Measurements from ENCODE around the gene CD101. TPM values are rescaled to one million over a fixed set of nuclear protein-coding genes. Genes with fewer than 3 reads are reported as not detected.

CD101 gene
- total RNA-seq, 1 experiment from 2014 or later = 1.2 TPM

DNA sequence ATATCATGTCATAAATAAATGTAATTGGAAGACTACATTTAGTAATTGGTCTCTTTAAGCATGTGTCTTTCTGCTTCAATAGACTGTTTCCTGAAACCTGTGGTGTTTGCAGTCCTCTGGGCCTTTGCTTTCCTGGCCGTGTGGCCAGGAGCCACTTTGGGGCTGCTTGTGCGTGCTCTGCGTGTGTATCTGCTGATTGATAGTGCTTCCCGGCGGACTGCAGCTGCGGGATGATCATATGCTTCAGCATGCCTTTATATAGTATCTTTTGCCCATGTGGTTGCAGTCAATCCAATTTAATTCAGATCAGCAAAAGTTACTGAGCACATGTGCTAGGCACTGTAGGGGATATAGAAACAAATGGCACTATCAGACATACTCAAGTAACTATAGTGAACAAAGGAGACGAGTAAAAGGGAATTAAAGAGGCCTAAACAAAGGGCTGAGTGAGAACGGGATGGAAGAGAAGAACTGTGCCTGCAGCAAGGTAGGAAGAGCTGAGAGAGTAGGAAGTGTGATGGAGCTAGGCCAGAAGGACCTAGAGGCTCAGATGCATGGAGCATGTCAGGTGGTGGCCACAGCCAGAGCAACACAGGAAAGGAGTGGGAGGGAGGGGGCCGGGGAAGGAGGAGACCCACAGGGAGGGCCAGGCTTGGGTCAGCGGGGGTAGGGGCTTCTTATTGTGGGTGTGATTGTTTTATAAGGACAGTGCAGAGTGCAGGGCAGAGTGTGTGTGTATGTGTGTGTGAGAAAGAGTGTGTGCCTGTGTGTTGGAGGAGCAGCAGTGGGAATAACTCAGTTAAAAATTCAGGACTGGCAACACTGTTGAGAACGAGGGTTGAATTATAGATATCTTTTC lies 31.4 kb downstream of the CD101 start:
- Histone ChIP-seq H3K4me3 (replicated peaks in 1 of 2; ENCODE audit: low read depth in 1 of 2, low read length in 2 of 2) (no peak overlapping the region), H3K4me2 (ENCODE audit: low read length) (no peak overlapping the region), H3K9me3 (ENCODE audit: control insufficient read depth in 1 of 2, insufficient read depth in 1 of 2, low read depth in 1 of 2, low read length in 2 of 2) (no peaks in the 10 kb centered on the region), H3K9ac (ENCODE audit: low read length) (no peak overlapping the region), H4K20me1 (ENCODE audit: insufficient read depth) (no peaks in the 10 kb centered on the region), H3K4me1 (ENCODE audit: control insufficient read depth in 1 of 2, insufficient read depth in 2 of 2, low read length in 2 of 2) (no peaks in the 10 kb centered on the region), H2AFZ (ENCODE audit: low read depth, low read length, poor library complexity, severe bottlenecking) (no peak overlapping the region), H3K27ac (ENCODE audit: low read depth, low read length) (no peak overlapping the region), H3K9me2 (ENCODE audit: insufficient read depth) (no peaks in the 10 kb centered on the region), H3K27me3 (ENCODE audit: insufficient read depth, low read length) (no peaks in the 10 kb centered on the region), H3K36me3 (ENCODE audit: control insufficient read depth in 1 of 2, insufficient read depth in 2 of 2, low read length in 2 of 2) (no peaks in the 10 kb centered on the region), H3K79me2 (ENCODE audit: insufficient read depth, low read length) (no peaks in the 10 kb centered on the region)
- RAD21 ChIA-PET (ENCODE audit: low non-redundant PET in 1 of 2, low total read pairs in 2 of 2, uncharacterized antibody in 2 of 2, unreplicated experiment in 2 of 2) = no interaction called here
- no peak for ATAC-seq
- intact Hi-C loops (cut with micrococcal nuclease) = no loop called here
- DNase-seq (ENCODE audit: low read depth, low spot score) = no peak
- BruUV-seq (replicated peaks) = no TSS peak
- POLR2A ChIA-PET = no interaction called here
- CTCF ChIA-PET = no interaction called here
- no peak for TF ChIP-seq ZFX (IDR thresholded peaks at IDR 0.05)
- TF ChIP-seq ELF1 (IDR thresholded peaks at IDR 0.05; ENCODE audit: borderline replicate concordance, low read depth) = no peak
- no peak for TF ChIP-seq CEBPB (IDR thresholded peaks at IDR 0.05; ENCODE audit: low read depth)
- TF ChIP-seq, protein P1, sequence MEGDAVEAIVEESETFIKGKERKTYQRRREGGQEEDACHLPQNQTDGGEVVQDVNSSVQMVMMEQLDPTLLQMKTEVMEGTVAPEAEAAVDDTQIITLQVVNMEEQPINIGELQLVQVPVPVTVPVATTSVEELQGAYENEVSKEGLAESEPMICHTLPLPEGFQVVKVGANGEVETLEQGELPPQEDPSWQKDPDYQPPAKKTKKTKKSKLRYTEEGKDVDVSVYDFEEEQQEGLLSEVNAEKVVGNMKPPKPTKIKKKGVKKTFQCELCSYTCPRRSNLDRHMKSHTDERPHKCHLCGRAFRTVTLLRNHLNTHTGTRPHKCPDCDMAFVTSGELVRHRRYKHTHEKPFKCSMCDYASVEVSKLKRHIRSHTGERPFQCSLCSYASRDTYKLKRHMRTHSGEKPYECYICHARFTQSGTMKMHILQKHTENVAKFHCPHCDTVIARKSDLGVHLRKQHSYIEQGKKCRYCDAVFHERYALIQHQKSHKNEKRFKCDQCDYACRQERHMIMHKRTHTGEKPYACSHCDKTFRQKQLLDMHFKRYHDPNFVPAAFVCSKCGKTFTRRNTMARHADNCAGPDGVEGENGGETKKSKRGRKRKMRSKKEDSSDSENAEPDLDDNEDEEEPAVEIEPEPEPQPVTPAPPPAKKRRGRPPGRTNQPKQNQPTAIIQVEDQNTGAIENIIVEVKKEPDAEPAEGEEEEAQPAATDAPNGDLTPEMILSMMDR (IDR thresholded peaks at IDR 0.05 in 2 of 3, conservative IDR thresholded peaks at IDR 0.05 in 1 of 3; ENCODE audit: borderline replicate concordance in 1 of 3, insufficient read depth in 1 of 3, low read depth in 2 of 3, low read length in 2 of 3) = no peak
- TF ChIP-seq ZNF274 (IDR thresholded peaks at IDR 0.05; ENCODE audit: low read depth, low read length) = no peak
- TF ChIP-seq TCF7L2 (IDR thresholded peaks at IDR 0.05; ENCODE audit: borderline replicate concordance, extremely low read depth, insufficient read depth, insufficient read length) = no peak
- no peak for TF ChIP-seq POLR2AphosphoS5 (IDR thresholded peaks at IDR 0.05; ENCODE audit: low read depth, low read length)
- TF ChIP-seq EGR1 (IDR thresholded peaks at IDR 0.05; ENCODE audit: low read depth) = no peak
- no peak for TF ChIP-seq FOSL1 (IDR thresholded peaks at IDR 0.05; ENCODE audit: low read depth)
- TF ChIP-seq JUND (IDR thresholded peaks at IDR 0.05) = no peak
- TF ChIP-seq EZH2 (IDR thresholded peaks at IDR 0.05) = no peak
- TF ChIP-seq SIN3A (IDR thresholded peaks at IDR 0.05; ENCODE audit: low read depth) = no peak
- no peak for TF ChIP-seq EZH2phosphoT487 (IDR thresholded peaks at IDR 0.05; ENCODE audit: borderline replicate concordance)
- TF ChIP-seq, protein P2, sequence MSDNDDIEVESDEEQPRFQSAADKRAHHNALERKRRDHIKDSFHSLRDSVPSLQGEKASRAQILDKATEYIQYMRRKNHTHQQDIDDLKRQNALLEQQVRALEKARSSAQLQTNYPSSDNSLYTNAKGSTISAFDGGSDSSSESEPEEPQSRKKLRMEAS (IDR thresholded peaks at IDR 0.05) = no peak
- TF ChIP-seq, protein P3, sequence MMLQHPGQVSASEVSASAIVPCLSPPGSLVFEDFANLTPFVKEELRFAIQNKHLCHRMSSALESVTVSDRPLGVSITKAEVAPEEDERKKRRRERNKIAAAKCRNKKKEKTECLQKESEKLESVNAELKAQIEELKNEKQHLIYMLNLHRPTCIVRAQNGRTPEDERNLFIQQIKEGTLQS (IDR thresholded peaks at IDR 0.05) = no peak
- TF ChIP-seq YY1 (IDR thresholded peaks at IDR 0.05; ENCODE audit: extremely low read depth, insufficient replicate concordance, low read depth, low read length) = no peak
